HEK293 (cell line): ENCODE measurements around the gene CNN2.

ENCODE experiments used
- GLIS1 ChIP-seq: fragments of 450-650 bp; formaldehyde crosslinking; IDR thresholded peaks from 2 replicates; pipeline ENCODE4 v1.5.1; 2016; ENCODE audit warnings: missing biosample characterization, missing genetic modification characterization
- HOXA7 ChIP-seq: sonication (generic); formaldehyde crosslinking; IDR thresholded peaks from 2 replicates; pipeline ENCODE4 v1.8.1; 2022; ENCODE audit warnings: missing genetic modification reagents, borderline replicate concordance
- MZF1 ChIP-seq: fragments of 450-650 bp; formaldehyde crosslinking; IDR thresholded peaks from 2 replicates; pipeline ENCODE4 v1.5.1; 2017; ENCODE audit warnings: missing biosample characterization, missing genetic modification characterization, borderline replicate concordance
- SCRT1 ChIP-seq: fragments of 450-650 bp; formaldehyde crosslinking; IDR thresholded peaks from 2 replicates; pipeline ENCODE4 v1.5.1; 2016; ENCODE audit warnings: missing biosample characterization, missing genetic modification characterization, borderline replicate concordance
- ZBTB17 ChIP-seq: fragments of 450-650 bp; formaldehyde crosslinking; IDR thresholded peaks from 2 replicates; pipeline ENCODE4 v1.5.1; 2016; ENCODE audit warnings: missing biosample characterization, missing genetic modification characterization
- ZBTB7A ChIP-seq: fragments of 450-650 bp; formaldehyde crosslinking; IDR thresholded peaks from 2 replicates; pipeline ENCODE4 v1.5.1; 2016; ENCODE audit warnings: low read depth, missing biosample characterization, missing genetic modification characterization
- ZIC2 ChIP-seq: fragments of 450-650 bp; formaldehyde crosslinking; IDR thresholded peaks from 2 replicates; pipeline ENCODE4 v1.5.1; 2016; ENCODE audit warnings: missing biosample characterization, missing genetic modification characterization
- ZNF311 ChIP-seq: fragments of 450-650 bp; formaldehyde crosslinking; IDR thresholded peaks from 2 replicates; pipeline ENCODE4 v1.5.1; 2017; ENCODE audit warnings: missing biosample characterization, missing genetic modification characterization, borderline replicate concordance
- ZNF324 ChIP-seq: fragments of 450-650 bp; formaldehyde crosslinking; IDR thresholded peaks from 2 replicates; pipeline ENCODE4 v1.5.1; 2016; ENCODE audit warnings: missing biosample characterization, missing genetic modification characterization
- ZNF335 ChIP-seq: fragments of 450-650 bp; formaldehyde crosslinking; conservative IDR thresholded peaks from 2 replicates; pipeline ENCODE4 v1.5.1; 2016; ENCODE audit warnings: missing biosample characterization, missing genetic modification characterization
- ZNF341 ChIP-seq: fragments of 450-650 bp; formaldehyde crosslinking; IDR thresholded peaks from 2 replicates; pipeline ENCODE4; 2016; ENCODE audit warnings: low read depth, missing biosample characterization, missing genetic modification characterization
- ZNF555 ChIP-seq: fragments of 450-650 bp; formaldehyde crosslinking; conservative IDR thresholded peaks from 2 replicates; pipeline ENCODE4 v1.5.1; 2017; ENCODE audit warnings: missing biosample characterization, mild to moderate bottlenecking, missing genetic modification characterization, inconsistent platforms
- ZNF571 ChIP-seq: fragments of 450-650 bp; formaldehyde crosslinking; IDR thresholded peaks from 2 replicates; pipeline ENCODE4 v1.5.0; 2017; ENCODE audit warnings: missing biosample characterization, missing genetic modification characterization
- ZNF621 ChIP-seq: fragments of 450-650 bp; formaldehyde crosslinking; IDR thresholded peaks from 2 replicates; pipeline ENCODE4 v1.5.1; 2017; ENCODE audit warnings: missing biosample characterization, missing genetic modification characterization
- ZNF624 ChIP-seq: fragments of 450-650 bp; formaldehyde crosslinking; IDR thresholded peaks from 2 replicates; pipeline ENCODE4 v1.5.1; 2017; ENCODE audit warnings: missing biosample characterization, missing genetic modification characterization
- ZNF654 ChIP-seq: fragments of 450-650 bp; formaldehyde crosslinking; IDR thresholded peaks from 2 replicates; pipeline ENCODE4 v1.5.1; 2016; ENCODE audit warnings: low read depth, missing biosample characterization, missing genetic modification characterization
- ZNF658 ChIP-seq: fragments of 450-650 bp; formaldehyde crosslinking; IDR thresholded peaks from 2 replicates; pipeline ENCODE4; 2016; ENCODE audit warnings: missing biosample characterization, missing genetic modification characterization
- ZNF670 ChIP-seq: fragments of 450-650 bp; formaldehyde crosslinking; IDR thresholded peaks from 2 replicates; pipeline ENCODE4 v1.5.1; 2016; ENCODE audit warnings: missing biosample characterization, missing genetic modification characterization, low read depth
- ZNF792 ChIP-seq: fragments of 450-650 bp; formaldehyde crosslinking; IDR thresholded peaks from 2 replicates; pipeline ENCODE4 v1.5.1; 2016; ENCODE audit warnings: missing biosample characterization, missing genetic modification characterization
- TF ChIP-seq, protein P1 (sequence below): fragments of 450-650 bp; formaldehyde crosslinking; IDR thresholded peaks from 2 replicates; pipeline ENCODE4 v1.5.1; 2016; ENCODE audit warnings: missing biosample characterization, missing genetic modification characterization, borderline replicate concordance
- TF ChIP-seq, protein P2 (sequence below): fragments of 450-650 bp; formaldehyde crosslinking; IDR thresholded peaks from 2 replicates; pipeline ENCODE4 v1.5.1; 2016; ENCODE audit warnings: missing biosample characterization, missing genetic modification characterization
- TF ChIP-seq, protein P3 (sequence below): fragments of 450-650 bp; formaldehyde crosslinking; conservative IDR thresholded peaks from 2 replicates; pipeline ENCODE4 v1.5.1; 2016; ENCODE audit warnings: low read depth, missing biosample characterization, missing genetic modification characterization
- TF ChIP-seq, protein P4 (sequence below): fragments of 450-650 bp; formaldehyde crosslinking; IDR thresholded peaks from 2 replicates; pipeline ENCODE4 v1.5.1; 2016; ENCODE audit warnings: missing biosample characterization, missing genetic modification characterization
- TF ChIP-seq, protein P5 (sequence below): fragments of 450-650 bp; formaldehyde crosslinking; IDR thresholded peaks from 2 replicates; pipeline ENCODE4 v1.5.1; 2016; ENCODE audit warnings: missing biosample characterization, missing genetic modification characterization

CNN2 gene

DNA sequence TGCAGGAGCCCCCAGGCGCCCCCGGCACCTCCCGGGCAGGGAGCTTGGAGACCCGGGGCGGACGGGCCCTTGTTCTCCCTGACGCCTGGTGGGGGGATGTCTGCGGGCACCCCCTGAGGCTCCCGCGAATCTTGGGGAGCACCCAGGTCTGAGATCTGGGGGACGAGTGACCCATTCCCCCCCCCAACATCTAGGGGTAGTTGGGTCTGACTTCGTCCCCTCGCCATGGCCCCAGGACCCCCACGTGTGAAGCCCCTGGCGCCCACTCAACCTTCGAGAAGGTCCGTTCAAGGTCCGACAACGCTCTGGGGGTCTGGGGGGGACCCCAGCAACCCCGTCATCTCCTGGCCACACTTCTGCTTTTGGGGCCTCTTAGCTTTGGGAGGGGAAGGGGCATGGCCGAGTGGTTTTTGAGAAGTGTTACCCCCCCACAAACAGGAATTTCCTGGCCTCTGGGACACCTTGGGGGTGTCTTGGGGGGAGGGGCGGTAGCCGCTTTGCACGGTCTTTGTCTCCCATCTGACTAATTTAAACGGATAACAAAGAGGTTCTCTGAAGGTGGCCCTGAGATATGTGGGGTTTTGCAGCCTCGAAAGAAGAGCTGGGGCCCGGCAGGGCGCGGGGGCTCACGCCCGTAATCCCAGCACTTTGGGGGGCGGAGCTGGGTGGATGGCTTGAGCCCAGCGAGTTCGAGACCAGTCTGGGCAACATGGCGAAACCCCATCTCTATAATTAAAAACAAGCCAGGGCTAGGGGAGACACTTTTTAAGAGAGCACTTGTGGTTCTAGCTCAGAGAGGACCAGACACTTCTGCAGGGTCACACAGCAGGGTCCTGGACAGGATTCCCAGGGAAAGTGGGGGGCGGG is 608 bp downstream of the CNN2 start (continued):
- TF ChIP-seq, protein P1, sequence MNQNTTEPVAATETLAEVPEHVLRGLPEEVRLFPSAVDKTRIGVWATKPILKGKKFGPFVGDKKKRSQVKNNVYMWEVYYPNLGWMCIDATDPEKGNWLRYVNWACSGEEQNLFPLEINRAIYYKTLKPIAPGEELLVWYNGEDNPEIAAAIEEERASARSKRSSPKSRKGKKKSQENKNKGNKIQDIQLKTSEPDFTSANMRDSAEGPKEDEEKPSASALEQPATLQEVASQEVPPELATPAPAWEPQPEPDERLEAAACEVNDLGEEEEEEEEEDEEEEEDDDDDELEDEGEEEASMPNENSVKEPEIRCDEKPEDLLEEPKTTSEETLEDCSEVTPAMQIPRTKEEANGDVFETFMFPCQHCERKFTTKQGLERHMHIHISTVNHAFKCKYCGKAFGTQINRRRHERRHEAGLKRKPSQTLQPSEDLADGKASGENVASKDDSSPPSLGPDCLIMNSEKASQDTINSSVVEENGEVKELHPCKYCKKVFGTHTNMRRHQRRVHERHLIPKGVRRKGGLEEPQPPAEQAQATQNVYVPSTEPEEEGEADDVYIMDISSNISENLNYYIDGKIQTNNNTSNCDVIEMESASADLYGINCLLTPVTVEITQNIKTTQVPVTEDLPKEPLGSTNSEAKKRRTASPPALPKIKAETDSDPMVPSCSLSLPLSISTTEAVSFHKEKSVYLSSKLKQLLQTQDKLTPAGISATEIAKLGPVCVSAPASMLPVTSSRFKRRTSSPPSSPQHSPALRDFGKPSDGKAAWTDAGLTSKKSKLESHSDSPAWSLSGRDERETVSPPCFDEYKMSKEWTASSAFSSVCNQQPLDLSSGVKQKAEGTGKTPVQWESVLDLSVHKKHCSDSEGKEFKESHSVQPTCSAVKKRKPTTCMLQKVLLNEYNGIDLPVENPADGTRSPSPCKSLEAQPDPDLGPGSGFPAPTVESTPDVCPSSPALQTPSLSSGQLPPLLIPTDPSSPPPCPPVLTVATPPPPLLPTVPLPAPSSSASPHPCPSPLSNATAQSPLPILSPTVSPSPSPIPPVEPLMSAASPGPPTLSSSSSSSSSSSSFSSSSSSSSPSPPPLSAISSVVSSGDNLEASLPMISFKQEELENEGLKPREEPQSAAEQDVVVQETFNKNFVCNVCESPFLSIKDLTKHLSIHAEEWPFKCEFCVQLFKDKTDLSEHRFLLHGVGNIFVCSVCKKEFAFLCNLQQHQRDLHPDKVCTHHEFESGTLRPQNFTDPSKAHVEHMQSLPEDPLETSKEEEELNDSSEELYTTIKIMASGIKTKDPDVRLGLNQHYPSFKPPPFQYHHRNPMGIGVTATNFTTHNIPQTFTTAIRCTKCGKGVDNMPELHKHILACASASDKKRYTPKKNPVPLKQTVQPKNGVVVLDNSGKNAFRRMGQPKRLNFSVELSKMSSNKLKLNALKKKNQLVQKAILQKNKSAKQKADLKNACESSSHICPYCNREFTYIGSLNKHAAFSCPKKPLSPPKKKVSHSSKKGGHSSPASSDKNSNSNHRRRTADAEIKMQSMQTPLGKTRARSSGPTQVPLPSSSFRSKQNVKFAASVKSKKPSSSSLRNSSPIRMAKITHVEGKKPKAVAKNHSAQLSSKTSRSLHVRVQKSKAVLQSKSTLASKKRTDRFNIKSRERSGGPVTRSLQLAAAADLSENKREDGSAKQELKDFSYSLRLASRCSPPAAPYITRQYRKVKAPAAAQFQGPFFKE (tag by site-specific recombination), result no peak
- TF ChIP-seq ZNF621, result no peak
- no peak for TF ChIP-seq ZIC2
- no peak for TF ChIP-seq ZNF341 (tag by site-specific recombination)
- no peak for TF ChIP-seq ZNF555
- no peak for TF ChIP-seq ZNF658 (tag by site-specific recombination)
- no peak for TF ChIP-seq MZF1 (tag by site-specific recombination)
- TF ChIP-seq ZNF311 (tag by site-specific recombination), result no peak
- no peak for TF ChIP-seq HOXA7 (CRISPR knock-in tag)
- TF ChIP-seq, protein P2, sequence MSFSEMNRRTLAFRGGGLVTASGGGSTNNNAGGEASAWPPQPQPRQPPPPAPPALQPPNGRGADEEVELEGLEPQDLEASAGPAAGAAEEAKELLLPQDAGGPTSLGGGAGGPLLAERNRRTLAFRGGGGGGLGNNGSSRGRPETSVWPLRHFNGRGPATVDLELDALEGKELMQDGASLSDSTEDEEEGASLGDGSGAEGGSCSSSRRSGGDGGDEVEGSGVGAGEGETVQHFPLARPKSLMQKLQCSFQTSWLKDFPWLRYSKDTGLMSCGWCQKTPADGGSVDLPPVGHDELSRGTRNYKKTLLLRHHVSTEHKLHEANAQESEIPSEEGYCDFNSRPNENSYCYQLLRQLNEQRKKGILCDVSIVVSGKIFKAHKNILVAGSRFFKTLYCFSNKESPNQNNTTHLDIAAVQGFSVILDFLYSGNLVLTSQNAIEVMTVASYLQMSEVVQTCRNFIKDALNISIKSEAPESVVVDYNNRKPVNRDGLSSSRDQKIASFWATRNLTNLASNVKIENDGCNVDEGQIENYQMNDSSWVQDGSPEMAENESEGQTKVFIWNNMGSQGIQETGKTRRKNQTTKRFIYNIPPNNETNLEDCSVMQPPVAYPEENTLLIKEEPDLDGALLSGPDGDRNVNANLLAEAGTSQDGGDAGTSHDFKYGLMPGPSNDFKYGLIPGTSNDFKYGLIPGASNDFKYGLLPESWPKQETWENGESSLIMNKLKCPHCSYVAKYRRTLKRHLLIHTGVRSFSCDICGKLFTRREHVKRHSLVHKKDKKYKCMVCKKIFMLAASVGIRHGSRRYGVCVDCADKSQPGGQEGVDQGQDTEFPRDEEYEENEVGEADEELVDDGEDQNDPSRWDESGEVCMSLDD (tag by site-specific recombination), result peak; percentile 94
- TF ChIP-seq ZNF792 (tag by site-specific recombination), result no peak
- no peak for TF ChIP-seq ZNF654 (tag by site-specific recombination)
- no peak for TF ChIP-seq SCRT1 (tag by site-specific recombination)
- TF ChIP-seq ZBTB7A (tag by site-specific recombination), result peak; percentile 79
- TF ChIP-seq, protein P3, sequence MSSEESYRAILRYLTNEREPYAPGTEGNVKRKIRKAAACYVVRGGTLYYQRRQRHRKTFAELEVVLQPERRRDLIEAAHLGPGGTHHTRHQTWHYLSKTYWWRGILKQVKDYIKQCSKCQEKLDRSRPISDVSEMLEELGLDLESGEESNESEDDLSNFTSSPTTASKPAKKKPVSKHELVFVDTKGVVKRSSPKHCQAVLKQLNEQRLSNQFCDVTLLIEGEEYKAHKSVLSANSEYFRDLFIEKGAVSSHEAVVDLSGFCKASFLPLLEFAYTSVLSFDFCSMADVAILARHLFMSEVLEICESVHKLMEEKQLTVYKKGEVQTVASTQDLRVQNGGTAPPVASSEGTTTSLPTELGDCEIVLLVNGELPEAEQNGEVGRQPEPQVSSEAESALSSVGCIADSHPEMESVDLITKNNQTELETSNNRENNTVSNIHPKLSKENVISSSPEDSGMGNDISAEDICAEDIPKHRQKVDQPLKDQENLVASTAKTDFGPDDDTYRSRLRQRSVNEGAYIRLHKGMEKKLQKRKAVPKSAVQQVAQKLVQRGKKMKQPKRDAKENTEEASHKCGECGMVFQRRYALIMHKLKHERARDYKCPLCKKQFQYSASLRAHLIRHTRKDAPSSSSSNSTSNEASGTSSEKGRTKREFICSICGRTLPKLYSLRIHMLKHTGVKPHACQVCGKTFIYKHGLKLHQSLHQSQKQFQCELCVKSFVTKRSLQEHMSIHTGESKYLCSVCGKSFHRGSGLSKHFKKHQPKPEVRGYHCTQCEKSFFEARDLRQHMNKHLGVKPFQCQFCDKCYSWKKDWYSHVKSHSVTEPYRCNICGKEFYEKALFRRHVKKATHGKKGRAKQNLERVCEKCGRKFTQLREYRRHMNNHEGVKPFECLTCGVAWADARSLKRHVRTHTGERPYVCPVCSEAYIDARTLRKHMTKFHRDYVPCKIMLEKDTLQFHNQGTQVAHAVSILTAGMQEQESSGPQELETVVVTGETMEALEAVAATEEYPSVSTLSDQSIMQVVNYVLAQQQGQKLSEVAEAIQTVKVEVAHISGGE, result 0 out of 2 replicates have a peak, but pooled peaks have one; percentile 11
- TF ChIP-seq ZNF335 (tag by site-specific recombination), result no peak
- TF ChIP-seq ZBTB17, result no peak
- TF ChIP-seq ZNF624 (tag by site-specific recombination), result no peak
- no peak for TF ChIP-seq ZNF324 (tag by site-specific recombination)
- no peak for TF ChIP-seq ZNF571 (tag by site-specific recombination)
- TF ChIP-seq, protein P4, sequence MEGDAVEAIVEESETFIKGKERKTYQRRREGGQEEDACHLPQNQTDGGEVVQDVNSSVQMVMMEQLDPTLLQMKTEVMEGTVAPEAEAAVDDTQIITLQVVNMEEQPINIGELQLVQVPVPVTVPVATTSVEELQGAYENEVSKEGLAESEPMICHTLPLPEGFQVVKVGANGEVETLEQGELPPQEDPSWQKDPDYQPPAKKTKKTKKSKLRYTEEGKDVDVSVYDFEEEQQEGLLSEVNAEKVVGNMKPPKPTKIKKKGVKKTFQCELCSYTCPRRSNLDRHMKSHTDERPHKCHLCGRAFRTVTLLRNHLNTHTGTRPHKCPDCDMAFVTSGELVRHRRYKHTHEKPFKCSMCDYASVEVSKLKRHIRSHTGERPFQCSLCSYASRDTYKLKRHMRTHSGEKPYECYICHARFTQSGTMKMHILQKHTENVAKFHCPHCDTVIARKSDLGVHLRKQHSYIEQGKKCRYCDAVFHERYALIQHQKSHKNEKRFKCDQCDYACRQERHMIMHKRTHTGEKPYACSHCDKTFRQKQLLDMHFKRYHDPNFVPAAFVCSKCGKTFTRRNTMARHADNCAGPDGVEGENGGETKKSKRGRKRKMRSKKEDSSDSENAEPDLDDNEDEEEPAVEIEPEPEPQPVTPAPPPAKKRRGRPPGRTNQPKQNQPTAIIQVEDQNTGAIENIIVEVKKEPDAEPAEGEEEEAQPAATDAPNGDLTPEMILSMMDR, result no peak
- TF ChIP-seq, protein P5, sequence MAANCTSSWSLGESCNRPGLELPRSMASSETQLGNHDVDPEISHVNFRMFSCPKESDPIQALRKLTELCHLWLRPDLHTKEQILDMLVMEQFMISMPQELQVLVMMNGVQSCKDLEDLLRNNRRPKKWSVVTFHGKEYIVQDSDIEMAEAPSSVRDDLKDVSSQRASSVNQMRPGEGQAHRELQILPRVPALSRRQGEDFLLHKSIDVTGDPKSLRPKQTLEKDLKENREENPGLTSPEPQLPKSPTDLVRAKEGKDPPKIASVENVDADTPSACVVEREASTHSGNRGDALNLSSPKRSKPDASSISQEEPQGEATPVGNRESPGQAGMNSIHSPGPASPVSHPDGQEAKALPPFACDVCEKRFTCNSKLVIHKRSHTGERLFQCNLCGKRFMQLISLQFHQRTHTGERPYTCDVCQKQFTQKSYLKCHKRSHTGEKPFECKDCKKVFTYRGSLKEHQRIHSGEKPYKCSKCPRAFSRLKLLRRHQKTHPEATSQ (tag by site-specific recombination), result no peak
- TF ChIP-seq ZNF670 (tag by site-specific recombination), result no peak
- TF ChIP-seq GLIS1, result peak; percentile 39; the same call in 1 of the 2 replicates
